ENCODE results near the gene MRPL11. TPM values are rescaled to one million over a fixed set of nuclear protein-coding genes. Genes with fewer than 3 reads are reported as not detected.
"Not testable (repeated sequence)": the region's sequence is repeated elsewhere in the genome, so short reads cannot be mapped to it uniquely, and the experiment has no call there.

MRPL11 gene
- total RNA-seq, 1 experiment from 2014 or later: 69.1 TPM

DNA sequence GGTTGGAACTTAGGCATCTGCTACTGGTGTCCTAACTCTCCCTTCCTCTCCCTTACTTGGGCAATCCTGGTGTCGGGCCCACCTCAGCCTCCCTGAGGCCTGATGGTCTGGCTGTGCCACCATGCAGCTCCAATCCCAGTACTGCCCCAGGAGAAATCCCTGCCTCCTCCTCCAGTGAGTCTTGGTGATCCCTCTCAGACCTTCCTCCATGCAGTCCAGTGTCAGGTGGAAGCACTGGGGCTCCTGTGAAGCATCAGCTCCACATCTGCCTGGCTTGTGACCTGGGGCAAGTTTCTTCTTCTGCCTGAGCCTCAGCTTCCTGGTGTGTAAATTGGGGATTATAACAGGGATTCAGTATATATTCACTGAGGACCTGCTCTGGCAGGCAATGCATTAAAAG lies 26.3 kb upstream of the MRPL11 start:
- Mint-ChIP-seq H3K4me3 (ENCODE audit: unreplicated experiment) (no peak overlapping the region), H3K27ac (ENCODE audit: low read depth, unreplicated experiment) (no peak overlapping the region), H3K36me3 (ENCODE audit: insufficient read depth, unreplicated experiment) (no peaks in the 10 kb centered on the region), H3K9me3 (ENCODE audit: unreplicated experiment) (no peaks in the 10 kb centered on the region), H3K27me3 (ENCODE audit: insufficient read depth, unreplicated experiment) (no peaks in the 10 kb centered on the region), H3K4me1 (ENCODE audit: insufficient read depth, unreplicated experiment) (no peaks in the 10 kb centered on the region)
- DNase-seq (ENCODE audit: unreplicated experiment): no peak
- TF ChIP-seq, protein P1, sequence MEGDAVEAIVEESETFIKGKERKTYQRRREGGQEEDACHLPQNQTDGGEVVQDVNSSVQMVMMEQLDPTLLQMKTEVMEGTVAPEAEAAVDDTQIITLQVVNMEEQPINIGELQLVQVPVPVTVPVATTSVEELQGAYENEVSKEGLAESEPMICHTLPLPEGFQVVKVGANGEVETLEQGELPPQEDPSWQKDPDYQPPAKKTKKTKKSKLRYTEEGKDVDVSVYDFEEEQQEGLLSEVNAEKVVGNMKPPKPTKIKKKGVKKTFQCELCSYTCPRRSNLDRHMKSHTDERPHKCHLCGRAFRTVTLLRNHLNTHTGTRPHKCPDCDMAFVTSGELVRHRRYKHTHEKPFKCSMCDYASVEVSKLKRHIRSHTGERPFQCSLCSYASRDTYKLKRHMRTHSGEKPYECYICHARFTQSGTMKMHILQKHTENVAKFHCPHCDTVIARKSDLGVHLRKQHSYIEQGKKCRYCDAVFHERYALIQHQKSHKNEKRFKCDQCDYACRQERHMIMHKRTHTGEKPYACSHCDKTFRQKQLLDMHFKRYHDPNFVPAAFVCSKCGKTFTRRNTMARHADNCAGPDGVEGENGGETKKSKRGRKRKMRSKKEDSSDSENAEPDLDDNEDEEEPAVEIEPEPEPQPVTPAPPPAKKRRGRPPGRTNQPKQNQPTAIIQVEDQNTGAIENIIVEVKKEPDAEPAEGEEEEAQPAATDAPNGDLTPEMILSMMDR (IDR thresholded peaks at IDR 0.05; ENCODE audit: unreplicated experiment): no peak
- intact Hi-C loops (cut with micrococcal nuclease): no loop called here
- ChIA-PET POLR2A (interaction anchor here (0.8 to 5.3 kb wide), 2 partner anchors 15 to 44 kb away, joined by 3 to 65 read pairs; partner anchors contain the start of gene DPP3), CTCF (interaction anchor here (0.5 to 0.6 kb wide), 2 partner anchors 10 to 33 kb away, joined by 3 to 4 read pairs; no protein-coding TSS in a partner anchor)
- no TSS peak for BruUV-seq (replicated peaks)

DNA sequence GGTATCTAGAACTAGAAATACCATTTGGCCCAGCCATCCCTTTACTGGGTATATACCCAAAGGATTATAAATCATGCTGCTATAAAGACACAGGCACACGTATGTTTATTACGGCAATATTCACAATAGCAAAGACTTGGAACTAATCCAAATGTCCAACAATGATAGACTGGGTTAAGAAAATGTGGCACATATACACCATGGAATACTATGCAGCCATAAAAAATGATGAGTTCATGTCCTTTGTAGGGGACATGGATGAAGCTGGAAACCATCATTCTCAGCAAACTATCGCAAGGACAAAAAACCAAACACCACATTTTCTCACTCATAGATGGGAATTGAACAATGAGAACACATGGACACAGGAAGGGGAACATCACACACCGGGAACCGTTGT lies 25.5 kb upstream of the MRPL11 start:
- H3K9me3 Mint-ChIP-seq (ENCODE audit: unreplicated experiment); intact Hi-C loops (cut with micrococcal nuclease); H3K4me1 Mint-ChIP-seq (ENCODE audit: insufficient read depth, unreplicated experiment); H3K36me3 Mint-ChIP-seq (ENCODE audit: insufficient read depth, unreplicated experiment); BruUV-seq (replicated peaks); H3K27me3 Mint-ChIP-seq (ENCODE audit: insufficient read depth, unreplicated experiment); DNase-seq (ENCODE audit: unreplicated experiment); H3K4me3 Mint-ChIP-seq (ENCODE audit: unreplicated experiment); H3K27ac Mint-ChIP-seq (ENCODE audit: low read depth, unreplicated experiment): not testable (repeated sequence)
- POLR2A ChIA-PET: interaction anchor here (0.7 kb wide), 1 partner anchor 82 kb away, joined by 3 read pairs; the partner anchor contains the start of gene ZDHHC24
- CTCF ChIA-PET: interaction anchor here (0.6 to 0.7 kb wide), 2 partner anchors 9 to 65 kb away, joined by 3 read pairs; no protein-coding TSS in a partner anchor

DNA sequence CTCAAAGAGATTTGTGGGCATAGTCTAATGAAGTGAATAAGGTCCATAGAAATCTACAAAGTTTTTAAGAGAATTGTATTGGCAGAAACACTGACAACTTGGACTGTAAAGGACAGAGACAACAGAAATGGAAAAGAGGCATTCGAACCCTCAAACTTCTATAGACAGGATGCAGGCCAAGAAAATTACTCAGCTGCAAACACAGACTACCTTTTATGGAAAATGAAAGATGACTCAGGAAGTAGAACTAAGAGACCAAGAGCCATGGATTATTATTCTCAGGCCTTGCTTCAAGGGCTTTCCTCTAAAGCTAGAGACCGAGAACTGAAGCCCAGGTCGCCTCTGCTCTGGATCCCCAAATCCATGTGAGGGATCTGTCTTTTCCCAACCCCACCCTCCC lies 24.3 kb upstream of the MRPL11 start:
- Mint-ChIP-seq H3K27me3 (ENCODE audit: insufficient read depth, unreplicated experiment) (no peaks in the 10 kb centered on the region), H3K4me3 (ENCODE audit: unreplicated experiment) (no peak overlapping the region), H3K36me3 (ENCODE audit: insufficient read depth, unreplicated experiment) (no peaks in the 10 kb centered on the region), H3K9me3 (ENCODE audit: unreplicated experiment) (no peaks in the 10 kb centered on the region), H3K4me1 (ENCODE audit: insufficient read depth, unreplicated experiment) (no peaks in the 10 kb centered on the region), H3K27ac (ENCODE audit: low read depth, unreplicated experiment) (no peak overlapping the region)
- TF ChIP-seq, protein P1 (IDR thresholded peaks at IDR 0.05; ENCODE audit: unreplicated experiment): no peak
- no TSS peak for BruUV-seq (replicated peaks)
- CTCF ChIA-PET: interaction anchor here (1.4 kb wide), 1 partner anchor 23 kb away, joined by 7 read pairs; no protein-coding TSS in a partner anchor
- POLR2A ChIA-PET: no interaction called here
- DNase-seq (ENCODE audit: unreplicated experiment): no peak
- intact Hi-C loops (cut with micrococcal nuclease): no loop called here

DNA sequence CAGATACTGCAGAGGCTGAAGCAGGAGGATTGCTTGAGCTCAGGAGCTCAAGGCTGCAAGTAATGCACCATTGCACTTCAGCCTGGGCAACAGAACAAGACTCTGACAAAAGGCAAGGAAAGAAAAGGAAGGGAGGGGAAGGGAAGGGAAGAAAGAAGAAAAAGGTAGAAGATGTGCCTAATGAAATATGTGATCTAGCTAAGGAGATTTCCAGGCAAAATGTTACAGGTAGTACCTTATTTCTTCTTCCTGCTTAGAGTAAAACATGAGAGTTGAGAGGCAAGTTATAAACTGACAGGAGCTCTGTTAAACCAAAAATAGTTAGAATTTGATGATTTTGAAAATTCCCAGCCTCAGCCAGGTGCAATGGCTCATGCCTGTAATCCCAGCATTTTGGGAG lies 23.4 kb upstream of the MRPL11 start:
- Mint-ChIP-seq H3K4me1 (ENCODE audit: insufficient read depth, unreplicated experiment) (no peaks in the 10 kb centered on the region), H3K4me3 (ENCODE audit: unreplicated experiment) (no peak overlapping the region), H3K9me3 (ENCODE audit: unreplicated experiment) (no peaks in the 10 kb centered on the region), H3K27ac (ENCODE audit: low read depth, unreplicated experiment) (no peak overlapping the region), H3K27me3 (ENCODE audit: insufficient read depth, unreplicated experiment) (no peaks in the 10 kb centered on the region), H3K36me3 (ENCODE audit: insufficient read depth, unreplicated experiment) (no peaks in the 10 kb centered on the region)
- DNase-seq (ENCODE audit: unreplicated experiment): no peak
- ChIA-PET POLR2A (no interaction called here), CTCF (no interaction called here)
- intact Hi-C loops (cut with micrococcal nuclease): no loop called here
- no TSS peak for BruUV-seq (replicated peaks)
- TF ChIP-seq, protein P1 (IDR thresholded peaks at IDR 0.05; ENCODE audit: unreplicated experiment): no peak

Measured in MCF 10A (cell line).